HepG2 (cell line): ENCODE measurements around the gene GDF11. TPM values are rescaled to one million over a fixed set of nuclear protein-coding genes. Genes with fewer than 3 reads are reported as not detected.

ENCODE experiments used
- GMEB1 ChIP-seq: sonication (generic); formaldehyde crosslinking; IDR thresholded peaks from 2 replicates; pipeline ENCODE4 v1.5.1; 2020; ENCODE audit warnings: missing genetic modification reagents, mild to moderate bottlenecking, borderline replicate concordance
- HNRNPK ChIP-seq: fragments of 200-400 bp; formaldehyde crosslinking; IDR thresholded peaks from 2 replicates; pipeline ENCODE4 v1.6.1; 2018; ENCODE audit warnings: low read length, low read depth, moderate library complexity, mild to moderate bottlenecking; ENCODE audit not compliant: poor library complexity, severe bottlenecking
- NFE2L2 ChIP-seq: fragments of 150-350 bp; IDR thresholded peaks from 2 replicates; pipeline ENCODE4 v1.6.1; 2014; ENCODE audit warnings: low read length
- NRL ChIP-seq: sonication (generic); formaldehyde crosslinking; IDR thresholded peaks from 2 replicates; pipeline ENCODE4 v1.5.0; 2020; ENCODE audit warnings: missing genetic modification reagents, mild to moderate bottlenecking, moderate library complexity, borderline replicate concordance
- PAF1 ChIP-seq: IDR thresholded peaks from 2 replicates; pipeline ENCODE4 v1.6.1; 2016; ENCODE audit warnings: missing genetic modification reagents, missing compliant biosample characterization
- PREB ChIP-seq: sonication (generic); formaldehyde crosslinking; IDR thresholded peaks from 2 replicates; pipeline ENCODE4 v1.4.0; 2020; ENCODE audit warnings: missing genetic modification reagents
- THRA ChIP-seq: sonication (generic); formaldehyde crosslinking; IDR thresholded peaks from 2 replicates; pipeline ENCODE4 v1.4.0; 2020; ENCODE audit warnings: missing genetic modification reagents, borderline replicate concordance
- TRIM22 ChIP-seq: fragments of 450-650 bp; IDR thresholded peaks from 2 replicates; pipeline ENCODE4 v1.6.1; 2017
- ZBTB26 ChIP-seq: IDR thresholded peaks from 2 replicates; pipeline ENCODE4 v1.6.1; 2016; ENCODE audit warnings: missing compliant biosample characterization, missing genetic modification reagents, borderline replicate concordance
- ZBTB39 ChIP-seq: sonication (generic); formaldehyde crosslinking; IDR thresholded peaks from 2 replicates; pipeline ENCODE4 v1.5.0; 2020; ENCODE audit warnings: missing genetic modification reagents
- ZNF232 ChIP-seq: sonication (generic); formaldehyde crosslinking; IDR thresholded peaks from 2 replicates; pipeline ENCODE4 v1.4.0; 2020; ENCODE audit warnings: missing genetic modification reagents, borderline replicate concordance
- ZNF251 ChIP-seq: sonication (generic); formaldehyde crosslinking; IDR thresholded peaks from 2 replicates; pipeline ENCODE4 v1.9.0; 2021; ENCODE audit warnings: mild to moderate bottlenecking, missing genetic modification reagents
- ZNF512B ChIP-seq: sonication (generic); formaldehyde crosslinking; IDR thresholded peaks from 2 replicates; pipeline ENCODE4 v1.5.1; 2020; ENCODE audit warnings: missing genetic modification reagents, mild to moderate bottlenecking, borderline replicate concordance
- ZNF580 ChIP-seq: IDR thresholded peaks from 2 replicates; pipeline ENCODE4 v1.6.1; 2016; ENCODE audit warnings: low read depth, borderline replicate concordance
- ZNF713 ChIP-seq: sonication (generic); formaldehyde crosslinking; IDR thresholded peaks from 2 replicates; pipeline ENCODE4 v1.4.0; 2020; ENCODE audit warnings: mild to moderate bottlenecking, missing genetic modification reagents
- polyA plus RNA-seq, 8 experiments: library from polyadenylated mRNA; depleted of rRNA in 3 of 8; stranded (reverse) in 7 of 8; unstranded in 1 of 8; fragments of >200 nt; fragmentation: Illumina TruSeq in 4 of 8; extraction: Trizol in 4 of 8; gene quantifications; 2 replicates each; pipeline versions ENCODE4 v1.2.1 to v1.2.3, GENCODE V29; 2011 to 2016; ENCODE audit warnings: low read depth in 4 of 8, missing spikeins in 1 of 8, mixed read lengths in 1 of 8; ENCODE audit not compliant: insufficient read depth in 1 of 8
- total RNA-seq, 5 experiments: library from RNA; depleted of rRNA; stranded (reverse); fragments of >200 nt; fragmentation: Illumina TruSeq; extraction: Trizol; gene quantifications; 2 replicates each; pipeline ENCODE4 v1.2.3, GENCODE V29; 2016; ENCODE audit warnings: low read depth in 1 of 5

The GDF11 gene
- total and polyA plus RNA-seq, 2 of the 13 experiments (the other 11 are each of a cell fraction or from before 2014, with no cell fraction given) = 0.63 to 1.5 TPM

GRCh38 chr12:55715833-55716581 lies 26.9 kb upstream of the GDF11 start, which contains the start of gene BLOC1S1 (continued):
- TF ChIP-seq ZNF512B (CRISPR knock-in tag) (no peak), TRIM22 (no peak), THRA (peak; percentile 59; the same call in 1 of the 2 replicates), ZBTB39 (CRISPR knock-in tag) (no peak), HNRNPK (no peak), ZBTB26 (CRISPR knock-in tag) (0 out of 2 replicates have a peak, but pooled peaks have one; percentile 51), ZNF251 (CRISPR knock-in tag) (no peak), ZNF580 (CRISPR knock-in tag) (peak; percentile 37; the same call in 1 of the 2 replicates), PAF1 (CRISPR knock-in tag) (no peak), NRL (CRISPR knock-in tag) (peak; percentile 69; the same call in 1 of the 2 replicates), NFE2L2 (no peak), GMEB1 (CRISPR knock-in tag) (peak; percentile 70), PREB (no peak), ZNF713 (CRISPR knock-in tag) (no peak), ZNF232 (CRISPR knock-in tag) (no peak)
